GM23338 (cell line): ENCODE results near the gene LRCH2. TPM values are rescaled to one million over a fixed set of nuclear protein-coding genes. Genes with fewer than 3 reads are reported as not detected.

ENCODE experiments used
- ATAC-seq: fragments of 200-7000 bp; cut with Tn5 transposase; 3 replicates; pipeline ENCODE4 v1.9.1; 2020
- DNase-seq: peaks from one replicate; pipeline ENCODE4 v3.0.0-alpha.2; 2015; ENCODE audit warnings: low spot score
- H2AFZ ChIP-seq: fragments of 200-600 bp; sonication (generic); 2 replicates; pipeline ENCODE4 v1.8.0; 2016; ENCODE audit warnings: antibody characterized with exemption, mild to moderate bottlenecking, moderate library complexity
- H3F3A ChIP-seq: fragments of 200-600 bp; sonication (generic); replicated peaks from 2 replicates; pipeline ENCODE4 v1.8.0; 2017; ENCODE audit warnings: antibody characterized with exemption, mixed run types, low read depth
- H3K27ac ChIP-seq: fragments of 200-600 bp; sonication (generic); 2 replicates; pipeline ENCODE4 v1.6.1; 2016; ENCODE audit warnings: low read depth
- H3K27me3 ChIP-seq: fragments of 200-600 bp; sonication (generic); 2 replicates; pipeline ENCODE4 v1.8.0; 2016; ENCODE audit warnings: mild to moderate bottlenecking, mixed run types, moderate library complexity; ENCODE audit not compliant: insufficient read depth
- H3K36me3 ChIP-seq: fragments of 200-600 bp; sonication (generic); 2 replicates; pipeline ENCODE4 v1.8.0; 2016; ENCODE audit warnings: mild to moderate bottlenecking; ENCODE audit not compliant: insufficient read depth
- H3K4me1 ChIP-seq: fragments of 200-600 bp; sonication (generic); 2 replicates; pipeline ENCODE4 v1.8.0; 2016; ENCODE audit warnings: mild to moderate bottlenecking, moderate library complexity; ENCODE audit not compliant: insufficient read depth
- H3K4me2 ChIP-seq: fragments of 200-600 bp; sonication (generic); 2 replicates; pipeline ENCODE4 v1.7.1; 2017; ENCODE audit warnings: mixed run types
- H3K4me3 ChIP-seq: fragments of 200-600 bp; sonication (generic); 2 replicates; pipeline ENCODE4 v1.6.1; 2016; ENCODE audit warnings: mixed run types
- H3K79me2 ChIP-seq: fragments of 200-600 bp; sonication (generic); replicated peaks from 2 replicates; pipeline ENCODE4 v1.8.0; 2017; ENCODE audit warnings: mild to moderate bottlenecking; ENCODE audit not compliant: insufficient read depth
- H3K9me2 ChIP-seq: fragments of 200-600 bp; sonication (generic); 2 replicates; pipeline ENCODE4 v1.8.0; 2017; ENCODE audit not compliant: insufficient read depth
- H4K20me1 ChIP-seq: fragments of 200-600 bp; sonication (generic); replicated peaks from 2 replicates; pipeline ENCODE4 v1.8.0; 2017; ENCODE audit warnings: mild to moderate bottlenecking; ENCODE audit not compliant: insufficient read depth
- H3K27ac Mint-ChIP-seq: 2 replicates; pipeline ENCODE4 v1.8.0; 2020; ENCODE audit warnings: inconsistent platforms, mild to moderate bottlenecking, moderate library complexity, mixed read lengths
- H3K27me3 Mint-ChIP-seq: 3 replicates; pipeline ENCODE4 v1.8.0; 2022; ENCODE audit warnings: low read depth, mild to moderate bottlenecking, moderate library complexity, mixed read lengths, inconsistent platforms; ENCODE audit not compliant: insufficient read depth, poor library complexity
- H3K36me3 Mint-ChIP-seq: 3 replicates; pipeline ENCODE4 v1.8.0; 2021; ENCODE audit warnings: low read depth, mild to moderate bottlenecking, inconsistent platforms, moderate library complexity, mixed read lengths
- H3K4me1 Mint-ChIP-seq: 3 replicates; pipeline ENCODE4 v1.8.0; 2020; ENCODE audit warnings: mild to moderate bottlenecking, inconsistent platforms, mixed read lengths
- H3K4me3 Mint-ChIP-seq: 3 replicates; pipeline ENCODE4 v1.8.0; 2021; ENCODE audit warnings: moderate library complexity, mild to moderate bottlenecking, inconsistent platforms, mixed read lengths
- H3K9me3 Mint-ChIP-seq: 3 replicates; pipeline ENCODE4 v1.8.0; 2020; ENCODE audit warnings: moderate library complexity, mild to moderate bottlenecking, inconsistent platforms, mixed read lengths
- CREB1 ChIP-seq: fragments of 250-450 bp; sonication (Bioruptor Pico); IDR thresholded peaks from 2 replicates; pipeline ENCODE4 v1.5.0; 2020; ENCODE audit warnings: low read depth, mild to moderate bottlenecking, moderate library complexity
- CTCF ChIP-seq, 2 experiments: fragments of 200-600 bp in 1 of 2; sonication (generic) in 1 of 2; conservative IDR thresholded peaks; 2 replicates each; pipeline versions ENCODE4 v1.5.1 to v1.6.1; 2016 to 2017; ENCODE audit warnings: antibody characterized with exemption in 2 of 2, low read depth in 2 of 2, mild to moderate bottlenecking in 2 of 2, moderate library complexity in 1 of 2
- EZH2 ChIP-seq: fragments of 200-600 bp; sonication (generic); IDR thresholded peaks from one replicate; pipeline ENCODE4 v1.8.0; 2017; ENCODE audit warnings: antibody characterized with exemption, mild to moderate bottlenecking, low read depth; ENCODE audit not compliant: unreplicated experiment
- EZH2phosphoT487 ChIP-seq: fragments of 200-600 bp; sonication (generic); IDR thresholded peaks from one replicate; pipeline ENCODE4 v1.8.1; 2018; ENCODE audit warnings: antibody characterized with exemption; ENCODE audit not compliant: unreplicated experiment
- JUNB ChIP-seq: IDR thresholded peaks from one replicate; pipeline ENCODE4 v1.6.1; 2016; ENCODE audit warnings: antibody characterized with exemption; ENCODE audit not compliant: unreplicated experiment
- NANOG ChIP-seq: IDR thresholded peaks from 2 replicates; pipeline ENCODE4 v1.6.1; 2016; ENCODE audit warnings: antibody characterized with exemption, borderline replicate concordance
- POLR2AphosphoS5 ChIP-seq: IDR thresholded peaks from 2 replicates; pipeline ENCODE4 v1.6.1; 2016; ENCODE audit warnings: antibody characterized with exemption, low read depth
- STAT1 ChIP-seq: IDR thresholded peaks from one replicate; pipeline ENCODE4 v1.6.1; 2016; ENCODE audit warnings: antibody characterized with exemption; ENCODE audit not compliant: unreplicated experiment
- ZNF331 ChIP-seq: fragments of 250-450 bp; sonication (Bioruptor Pico); IDR thresholded peaks from 2 replicates; pipeline ENCODE4 v1.5.0; 2020; ENCODE audit warnings: low read depth, mild to moderate bottlenecking, moderate library complexity
- polyA plus RNA-seq: library from polyadenylated mRNA; unstranded; fragments of >200 nt; fragmentation: Nextera tagmentation; extraction: Ambion mirVana; gene quantifications from 2 replicates; pipeline ENCODE4 v1.2.1, GENCODE V29; 2016
- total RNA-seq: library from RNA; depleted of rRNA; stranded (reverse); fragments of >200 nt; shearing (Covaris generic); gene quantifications from 2 replicates; pipeline ENCODE4 v1.2.3, GENCODE V29; 2014
- TF ChIP-seq, protein P1 (sequence below): IDR thresholded peaks from 2 replicates; pipeline ENCODE4 v1.6.1; 2016; ENCODE audit warnings: antibody characterized with exemption
- TF ChIP-seq, protein P2 (sequence below): IDR thresholded peaks from one replicate; pipeline ENCODE4 v1.6.1; 2018; ENCODE audit warnings: antibody characterized with exemption; ENCODE audit not compliant: unreplicated experiment

The LRCH2 gene
- total and polyA plus RNA-seq, 2 experiments from 2014 or later = 2.5 to 8.6 TPM

GRCh38 chrX:115266300-115266699, 32.4 kb upstream of the LRCH2 start (continued):
- TF ChIP-seq, protein P1, sequence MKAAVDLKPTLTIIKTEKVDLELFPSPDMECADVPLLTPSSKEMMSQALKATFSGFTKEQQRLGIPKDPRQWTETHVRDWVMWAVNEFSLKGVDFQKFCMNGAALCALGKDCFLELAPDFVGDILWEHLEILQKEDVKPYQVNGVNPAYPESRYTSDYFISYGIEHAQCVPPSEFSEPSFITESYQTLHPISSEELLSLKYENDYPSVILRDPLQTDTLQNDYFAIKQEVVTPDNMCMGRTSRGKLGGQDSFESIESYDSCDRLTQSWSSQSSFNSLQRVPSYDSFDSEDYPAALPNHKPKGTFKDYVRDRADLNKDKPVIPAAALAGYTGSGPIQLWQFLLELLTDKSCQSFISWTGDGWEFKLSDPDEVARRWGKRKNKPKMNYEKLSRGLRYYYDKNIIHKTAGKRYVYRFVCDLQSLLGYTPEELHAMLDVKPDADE = no peak
- TF ChIP-seq POLR2AphosphoS5 (no peak), STAT1 (no peak), NANOG (no peak), CREB1 (CRISPR knock-in tag) (no peak), JUNB (no peak), CTCF (conservative IDR thresholded peaks at IDR 0.05; ENCODE audit: low read depth in 2 of 2) (no peak), EZH2phosphoT487 (no peak), ZNF331 (CRISPR knock-in tag) (no peak), EZH2 (no peak)

DNA sequence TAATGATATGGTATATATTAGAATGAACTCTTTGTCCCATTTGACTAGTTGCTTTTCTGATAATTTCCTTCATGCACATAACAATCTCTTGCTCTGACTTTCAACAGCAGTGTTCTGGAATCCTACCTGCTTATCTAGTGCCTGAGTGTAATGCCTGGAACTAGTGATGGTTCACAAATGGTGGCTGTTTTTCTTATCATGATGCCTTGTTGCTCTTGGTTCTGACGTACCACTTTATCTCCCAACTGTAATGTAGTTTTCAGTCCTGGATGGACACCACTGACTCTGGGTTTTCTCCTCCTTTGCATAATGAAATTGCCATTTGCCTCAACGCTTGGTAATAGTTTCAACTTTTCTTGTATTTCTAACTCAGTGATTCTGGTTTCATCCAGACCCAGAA, 30.1 kb upstream of the LRCH2 start:
- H3K27me3 Mint-ChIP-seq = peaks cover 1% of the 10 kb centered on the region
- Histone ChIP-seq H3K9me2 (no peaks in the 10 kb centered on the region), H3K36me3 (no peaks in the 10 kb centered on the region), H3K4me1 (no peaks in the 10 kb centered on the region), H3F3A (no peaks in the 10 kb centered on the region), H3K4me3 (no peak overlapping the region), H3K79me2 (no peaks in the 10 kb centered on the region), H3K4me2 (no peak overlapping the region), H4K20me1 (no peaks in the 10 kb centered on the region), H3K27me3 (no peaks in the 10 kb centered on the region), H2AFZ (no peak overlapping the region), H3K27ac (no peak overlapping the region)
- no peak overlapping the region for H3K27ac Mint-ChIP-seq
- no peak overlapping the region for H3K4me3 Mint-ChIP-seq
- DNase-seq (no peak), ATAC-seq (no peak)
- no peaks in the 10 kb centered on the region; the same call in 2 of the 3 replicates for H3K4me1 Mint-ChIP-seq
- no peaks in the 10 kb centered on the region for H3K36me3 Mint-ChIP-seq
- no peaks in the 10 kb centered on the region for H3K9me3 Mint-ChIP-seq
- TF ChIP-seq STAT1 (no peak), ZNF331 (CRISPR knock-in tag) (no peak), NANOG (no peak), CTCF (conservative IDR thresholded peaks at IDR 0.05; ENCODE audit: low read depth in 2 of 2) (no peak), EZH2 (no peak), JUNB (no peak), CREB1 (CRISPR knock-in tag) (no peak), POLR2AphosphoS5 (no peak)
- TF ChIP-seq, protein P2, sequence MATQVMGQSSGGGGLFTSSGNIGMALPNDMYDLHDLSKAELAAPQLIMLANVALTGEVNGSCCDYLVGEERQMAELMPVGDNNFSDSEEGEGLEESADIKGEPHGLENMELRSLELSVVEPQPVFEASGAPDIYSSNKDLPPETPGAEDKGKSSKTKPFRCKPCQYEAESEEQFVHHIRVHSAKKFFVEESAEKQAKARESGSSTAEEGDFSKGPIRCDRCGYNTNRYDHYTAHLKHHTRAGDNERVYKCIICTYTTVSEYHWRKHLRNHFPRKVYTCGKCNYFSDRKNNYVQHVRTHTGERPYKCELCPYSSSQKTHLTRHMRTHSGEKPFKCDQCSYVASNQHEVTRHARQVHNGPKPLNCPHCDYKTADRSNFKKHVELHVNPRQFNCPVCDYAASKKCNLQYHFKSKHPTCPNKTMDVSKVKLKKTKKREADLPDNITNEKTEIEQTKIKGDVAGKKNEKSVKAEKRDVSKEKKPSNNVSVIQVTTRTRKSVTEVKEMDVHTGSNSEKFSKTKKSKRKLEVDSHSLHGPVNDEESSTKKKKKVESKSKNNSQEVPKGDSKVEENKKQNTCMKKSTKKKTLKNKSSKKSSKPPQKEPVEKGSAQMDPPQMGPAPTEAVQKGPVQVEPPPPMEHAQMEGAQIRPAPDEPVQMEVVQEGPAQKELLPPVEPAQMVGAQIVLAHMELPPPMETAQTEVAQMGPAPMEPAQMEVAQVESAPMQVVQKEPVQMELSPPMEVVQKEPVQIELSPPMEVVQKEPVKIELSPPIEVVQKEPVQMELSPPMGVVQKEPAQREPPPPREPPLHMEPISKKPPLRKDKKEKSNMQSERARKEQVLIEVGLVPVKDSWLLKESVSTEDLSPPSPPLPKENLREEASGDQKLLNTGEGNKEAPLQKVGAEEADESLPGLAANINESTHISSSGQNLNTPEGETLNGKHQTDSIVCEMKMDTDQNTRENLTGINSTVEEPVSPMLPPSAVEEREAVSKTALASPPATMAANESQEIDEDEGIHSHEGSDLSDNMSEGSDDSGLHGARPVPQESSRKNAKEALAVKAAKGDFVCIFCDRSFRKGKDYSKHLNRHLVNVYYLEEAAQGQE = no peak
- TF ChIP-seq, protein P1 = no peak
